OCI-LY3 (cell line): ENCODE measurements around the gene PTPN5.

Experiments used
- EZH2phosphoT487 ChIP-seq: fragments of 200-600 bp; shearing (Covaris generic); IDR thresholded peaks from 2 replicates; pipeline ENCODE4 v1.6.1; 2018; ENCODE audit warnings: antibody characterized with exemption, mixed run types, low read depth
- TF ChIP-seq, protein P1 (sequence below): fragments of 200-600, 300-600 bp; sonication (generic); IDR thresholded peaks from 2 replicates; pipeline ENCODE4 v1.5.1; 2014; ENCODE audit warnings: antibody characterized with exemption, low read length, low read depth

DNA sequence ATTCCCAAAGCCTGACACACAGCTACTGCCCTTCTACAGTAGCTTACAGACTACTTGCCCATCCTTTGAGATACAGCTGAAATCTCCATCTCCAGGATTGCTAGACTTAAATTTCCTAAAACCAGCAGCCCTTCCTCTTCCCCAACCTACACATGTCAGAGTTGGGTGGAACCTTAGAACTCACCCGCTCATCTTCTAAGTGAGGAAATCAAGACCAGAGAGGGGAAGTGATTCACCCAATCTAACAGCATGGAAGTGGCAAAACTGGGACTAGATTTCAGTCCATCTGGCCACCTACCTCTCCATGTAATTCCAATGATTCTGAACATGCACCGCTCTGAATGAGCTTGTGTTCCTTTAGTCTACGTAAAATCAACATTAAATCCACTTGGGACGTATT lies 94.0 kb downstream of the PTPN5 start:
- TF ChIP-seq, protein P1, sequence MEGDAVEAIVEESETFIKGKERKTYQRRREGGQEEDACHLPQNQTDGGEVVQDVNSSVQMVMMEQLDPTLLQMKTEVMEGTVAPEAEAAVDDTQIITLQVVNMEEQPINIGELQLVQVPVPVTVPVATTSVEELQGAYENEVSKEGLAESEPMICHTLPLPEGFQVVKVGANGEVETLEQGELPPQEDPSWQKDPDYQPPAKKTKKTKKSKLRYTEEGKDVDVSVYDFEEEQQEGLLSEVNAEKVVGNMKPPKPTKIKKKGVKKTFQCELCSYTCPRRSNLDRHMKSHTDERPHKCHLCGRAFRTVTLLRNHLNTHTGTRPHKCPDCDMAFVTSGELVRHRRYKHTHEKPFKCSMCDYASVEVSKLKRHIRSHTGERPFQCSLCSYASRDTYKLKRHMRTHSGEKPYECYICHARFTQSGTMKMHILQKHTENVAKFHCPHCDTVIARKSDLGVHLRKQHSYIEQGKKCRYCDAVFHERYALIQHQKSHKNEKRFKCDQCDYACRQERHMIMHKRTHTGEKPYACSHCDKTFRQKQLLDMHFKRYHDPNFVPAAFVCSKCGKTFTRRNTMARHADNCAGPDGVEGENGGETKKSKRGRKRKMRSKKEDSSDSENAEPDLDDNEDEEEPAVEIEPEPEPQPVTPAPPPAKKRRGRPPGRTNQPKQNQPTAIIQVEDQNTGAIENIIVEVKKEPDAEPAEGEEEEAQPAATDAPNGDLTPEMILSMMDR = no peak
- TF ChIP-seq EZH2phosphoT487 = no peak
